Fibroblast of skin of right biceps (primary cell): Measurements from ENCODE around the gene SUPT3H.
"Not testable (repeated sequence)": the region's sequence is repeated elsewhere in the genome, so short reads cannot be mapped to it uniquely, and the experiment has no call there.

Experiments
- DNase-seq: peaks from one replicate; pipeline ENCODE4 v3.0.0-alpha.2; 2013

The SUPT3H gene

DNA sequence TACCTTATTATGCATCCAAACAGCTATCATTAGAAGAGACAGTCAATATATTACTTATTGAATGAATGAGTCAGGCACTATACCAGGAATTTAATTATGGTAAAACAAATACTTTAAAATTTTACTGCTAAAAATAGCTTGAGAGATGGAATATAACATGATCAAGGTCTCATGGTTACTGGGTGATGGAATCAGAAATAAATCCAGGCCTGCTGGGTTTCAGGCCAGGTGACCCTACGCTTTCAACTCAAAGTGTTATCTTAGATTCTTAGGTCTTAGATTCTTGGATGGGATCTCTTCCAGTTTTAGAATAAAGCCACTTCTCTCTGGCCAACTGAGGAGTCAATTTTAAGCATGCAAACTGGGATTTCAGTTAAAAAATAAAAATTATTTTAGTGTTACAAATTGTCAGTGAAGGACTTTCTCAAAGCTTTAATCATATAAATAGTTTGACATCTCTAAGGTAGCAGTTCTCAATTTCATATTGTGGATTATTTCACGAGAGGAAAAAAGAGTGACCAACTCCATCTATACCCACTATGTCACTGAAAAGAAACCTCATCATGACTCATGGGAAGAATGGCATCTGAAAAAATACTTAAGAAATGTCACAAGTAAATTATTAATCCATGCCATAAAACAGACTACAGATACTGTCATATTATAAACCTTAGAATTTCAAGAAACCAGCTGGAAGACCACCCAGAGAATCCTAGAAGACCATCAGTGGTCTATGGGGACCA lies 333.1 kb downstream of the SUPT3H start:
- peak; percentile 28 for DNase-seq

DNA sequence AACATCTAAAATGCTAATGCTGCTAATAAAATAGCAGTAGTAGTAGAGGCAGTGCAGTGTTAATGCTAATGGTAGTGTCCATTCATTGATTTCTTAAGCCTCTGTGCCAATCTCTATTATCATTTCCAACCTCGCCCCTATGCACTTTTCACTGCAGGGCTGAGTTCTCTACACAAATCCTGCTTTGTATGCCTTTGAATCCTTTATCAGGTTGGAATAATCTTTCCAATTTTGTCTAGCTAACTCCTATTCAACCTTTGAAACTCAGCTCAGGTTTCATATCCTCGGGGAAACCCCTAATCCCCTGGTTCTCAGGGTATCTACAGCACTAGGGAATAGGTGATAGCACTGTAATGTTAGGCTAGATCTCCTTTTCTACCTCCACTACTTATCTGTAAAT lies 333.6 kb downstream of the SUPT3H start:
- no peak for DNase-seq

DNA sequence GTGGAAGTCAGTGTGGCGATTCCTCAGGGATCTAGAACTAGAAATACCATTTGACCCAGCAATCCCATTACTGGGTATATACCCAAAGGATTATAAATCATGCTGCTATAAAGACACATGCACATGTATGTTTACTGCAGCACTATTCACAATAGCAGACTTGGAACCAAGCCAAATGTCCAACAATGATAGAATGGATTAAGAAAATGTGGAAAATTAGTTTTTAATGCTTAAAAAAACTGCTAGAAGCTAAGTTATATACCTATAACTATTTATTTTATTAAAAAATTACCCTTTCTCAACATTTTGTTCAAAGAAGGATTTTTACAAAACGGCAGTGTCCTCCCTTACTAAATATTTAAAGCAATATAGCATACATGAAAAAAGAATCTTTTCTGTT lies 335.1 kb downstream of the SUPT3H start:
- not testable (repeated sequence) for DNase-seq

DNA sequence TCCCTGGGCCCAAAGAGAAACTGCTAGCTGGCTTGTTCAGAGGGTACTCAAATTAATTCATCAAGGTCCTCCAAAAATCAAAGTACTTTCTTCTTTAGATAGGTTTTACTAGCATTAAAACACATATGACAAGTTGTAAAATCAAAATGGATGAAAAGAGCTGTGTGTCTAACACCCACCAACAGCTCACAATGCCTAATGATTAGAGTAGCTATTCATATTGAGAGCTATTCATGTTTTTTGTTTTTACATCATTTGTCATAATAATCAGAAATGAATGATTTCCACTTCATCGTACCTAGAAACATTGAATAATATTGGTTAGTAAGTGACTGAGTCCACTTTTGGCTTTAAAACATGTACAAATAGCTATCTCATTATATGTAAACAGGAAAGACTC lies 339.5 kb downstream of the SUPT3H start:
- no peak for DNase-seq

DNA sequence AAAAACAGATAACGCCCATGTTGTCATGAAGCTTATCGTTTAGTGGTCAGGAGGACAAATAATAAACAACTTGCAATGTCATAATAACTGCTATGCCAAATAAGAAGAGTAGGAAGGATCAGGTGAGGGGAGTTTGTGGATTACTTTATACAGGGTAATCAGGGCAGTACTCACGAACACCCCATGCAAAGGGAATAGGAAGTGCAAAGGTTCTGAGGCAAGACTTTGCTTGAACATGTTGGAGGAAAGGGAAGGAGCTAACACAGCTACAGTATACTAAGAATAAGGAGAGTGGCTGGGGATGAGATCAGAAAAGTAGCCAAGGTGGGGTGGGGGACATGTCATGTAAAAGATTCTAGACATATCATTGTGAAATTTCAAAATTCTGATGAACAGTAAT lies 341.6 kb downstream of the SUPT3H start:
- DNase-seq, result no peak

DNA sequence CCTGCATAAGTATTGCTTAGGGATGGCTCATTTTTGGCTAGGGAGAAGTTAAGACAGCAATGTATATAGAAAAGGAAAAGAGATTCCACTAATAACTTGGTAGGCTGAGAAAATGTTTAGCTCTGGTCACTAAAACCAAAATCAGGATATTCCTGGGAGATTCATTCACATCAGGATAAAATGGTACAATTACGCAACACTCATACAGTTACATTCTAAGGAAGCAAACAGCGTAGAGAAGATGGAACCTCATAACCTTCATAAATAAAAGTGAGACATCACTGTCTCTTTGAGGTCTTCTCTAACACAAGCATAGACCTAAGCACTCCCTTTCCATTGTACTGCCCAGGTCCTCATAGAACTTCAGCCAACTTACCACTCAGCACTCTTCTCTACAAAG lies 345.3 kb downstream of the SUPT3H start:
- no peak for DNase-seq

DNA sequence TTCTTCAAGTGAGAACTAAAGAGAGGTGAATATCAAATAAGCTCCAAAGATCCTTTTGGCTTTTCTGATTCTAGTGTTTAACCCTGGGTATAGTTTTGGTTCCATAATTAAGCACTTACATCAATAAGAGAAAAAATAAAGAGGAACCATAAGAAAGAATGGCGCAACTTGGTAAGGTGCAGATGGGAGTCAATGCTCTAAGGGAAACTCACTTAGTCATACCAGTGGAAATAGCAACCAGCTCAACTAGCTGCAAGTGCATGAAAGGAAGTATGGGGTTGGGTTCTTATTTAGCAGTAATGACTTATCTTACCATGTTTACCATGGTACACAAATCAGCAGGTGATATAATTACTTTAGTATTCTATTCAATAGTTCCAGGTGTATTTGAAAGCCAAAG lies 346.1 kb downstream of the SUPT3H start:
- DNase-seq, result no peak

DNA sequence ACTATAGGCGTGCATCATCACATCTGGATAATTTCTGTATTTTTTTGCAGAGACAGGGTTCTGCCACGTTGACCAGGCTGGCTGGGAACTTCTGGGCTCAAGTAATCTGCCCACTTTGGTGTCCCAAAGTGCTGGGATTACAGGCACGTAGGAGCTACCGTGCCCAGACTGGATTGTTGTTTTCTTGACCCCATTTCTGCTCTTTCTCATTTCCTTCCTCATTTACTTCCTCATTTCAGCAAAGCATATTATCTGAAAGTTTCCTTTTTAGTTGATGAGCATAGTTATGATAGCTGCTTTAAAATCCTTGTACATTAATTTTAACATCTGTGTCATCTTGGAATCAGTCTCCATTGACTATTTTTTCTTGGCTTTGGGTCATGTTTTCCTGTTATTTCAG lies 350.6 kb downstream of the SUPT3H start:
- no peak for DNase-seq

DNA sequence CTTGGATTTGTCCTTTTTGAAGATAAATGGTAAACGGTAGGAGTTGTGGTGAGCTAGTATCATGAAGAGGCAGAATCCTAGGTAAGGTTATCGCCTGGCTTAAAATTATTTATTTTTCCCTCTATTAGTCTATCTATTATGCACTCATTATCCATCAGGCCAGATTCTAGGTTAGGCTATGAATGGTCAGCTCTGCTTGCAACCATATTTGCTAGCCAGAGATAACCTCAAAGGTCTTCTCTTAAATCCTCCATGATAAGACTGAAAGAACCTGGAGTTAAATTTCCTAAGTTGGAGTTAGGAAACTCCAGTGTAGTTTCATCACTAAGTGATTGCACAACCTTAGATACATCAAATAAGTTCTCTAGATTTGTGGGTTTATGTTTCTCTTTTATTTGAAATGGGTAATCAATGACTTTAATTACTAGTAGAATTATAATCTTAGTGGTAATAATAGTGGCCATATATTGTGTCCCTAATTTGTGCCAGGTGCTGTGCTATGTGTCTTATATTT lies 351.7 kb downstream of the SUPT3H start:
- no peak for DNase-seq

DNA sequence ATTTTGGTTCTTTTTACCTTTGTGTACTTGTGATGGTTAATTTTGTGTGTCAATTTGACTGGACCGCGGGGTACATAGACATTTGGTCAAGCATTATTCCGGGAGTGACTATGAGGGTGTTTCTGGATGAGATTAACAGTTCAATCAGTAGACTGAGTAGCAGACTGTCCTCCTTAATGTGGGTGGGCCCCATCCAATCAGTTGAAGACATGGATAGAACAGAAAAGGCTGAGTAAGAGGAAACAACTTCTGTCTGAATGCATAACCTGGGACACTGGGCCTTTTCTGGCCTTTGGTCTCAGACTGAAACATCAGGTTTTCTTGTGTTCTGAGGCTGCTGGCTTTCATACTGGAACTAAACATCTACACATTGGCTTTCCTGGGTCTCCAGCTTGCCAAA lies 353.1 kb downstream of the SUPT3H start:
- DNase-seq, result no peak

DNA sequence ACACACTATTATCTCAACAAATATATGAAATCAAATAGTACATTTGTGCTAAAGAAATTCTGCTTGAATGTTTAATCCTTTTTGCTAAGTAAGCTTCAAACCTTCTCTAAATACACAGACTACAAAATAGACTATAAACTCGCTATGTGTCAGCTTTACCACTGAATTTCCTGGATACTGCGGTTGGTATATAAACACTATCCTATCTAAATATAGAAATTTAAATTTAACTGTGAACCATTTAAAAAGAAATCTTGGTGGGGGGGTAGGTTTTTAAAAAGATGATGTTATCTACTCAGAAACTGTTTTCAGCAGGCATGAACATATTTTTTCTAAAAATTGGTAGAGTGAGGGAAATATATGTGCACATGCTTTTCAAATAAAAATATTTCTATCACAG lies 356.1 kb downstream of the SUPT3H start:
- peak; percentile 58 for DNase-seq

DNA sequence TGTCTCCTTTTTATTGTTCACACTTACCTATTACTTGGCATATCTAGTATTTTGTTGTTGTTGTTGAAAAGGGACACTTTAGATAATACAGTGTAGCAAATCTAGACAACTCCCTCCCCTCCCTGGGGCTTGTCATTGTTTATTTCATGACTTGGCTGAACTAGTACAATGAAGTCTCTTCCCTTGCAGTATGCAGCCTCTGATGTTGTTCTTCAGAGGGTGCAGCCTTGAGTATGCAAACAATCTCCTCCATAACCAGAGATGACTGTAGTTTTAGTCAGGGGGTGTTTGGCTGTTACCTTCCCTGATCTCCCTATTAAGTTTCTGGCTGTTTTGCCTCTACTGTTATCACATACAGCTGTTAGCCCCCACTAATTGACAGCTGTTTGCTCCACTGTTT lies 365.0 kb downstream of the SUPT3H start:
- no peak for DNase-seq

DNA sequence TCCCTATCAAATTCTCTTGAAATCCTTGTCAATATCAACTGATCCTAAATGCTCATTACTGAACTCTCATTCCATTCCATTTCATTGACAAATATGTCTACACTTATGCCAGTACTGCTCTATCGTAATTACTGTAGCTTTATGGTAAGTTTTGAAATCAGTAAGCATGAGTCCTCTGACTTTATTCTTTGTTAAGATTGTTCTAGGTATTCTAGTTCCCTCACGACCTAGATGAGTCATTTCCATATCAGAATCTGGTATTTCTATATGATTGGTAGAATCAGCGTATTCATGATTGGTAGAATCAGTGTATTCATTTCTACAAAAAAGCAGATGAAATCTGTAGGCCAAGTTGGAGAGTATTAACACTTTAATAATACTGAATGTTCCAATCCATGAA lies 368.2 kb downstream of the SUPT3H start:
- DNase-seq, result no peak

DNA sequence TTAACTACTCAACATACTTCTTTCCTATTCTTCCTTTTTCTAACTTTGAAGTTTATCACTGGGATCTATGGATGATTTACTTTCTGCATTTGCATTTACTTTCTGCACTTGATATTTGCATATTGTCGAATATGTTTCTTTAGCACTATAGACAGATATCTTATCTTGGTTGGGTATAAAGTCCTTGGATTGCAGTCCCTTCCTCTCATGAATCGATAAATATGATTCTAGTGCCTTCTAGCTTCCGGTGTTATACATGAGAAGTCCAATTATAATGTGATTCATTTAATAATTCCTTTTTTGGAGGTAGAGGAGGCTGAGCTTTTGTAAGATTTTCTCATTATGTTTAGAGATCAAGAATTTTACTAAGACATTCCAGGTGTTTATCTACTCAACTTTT lies 370.8 kb downstream of the SUPT3H start:
- no peak for DNase-seq

DNA sequence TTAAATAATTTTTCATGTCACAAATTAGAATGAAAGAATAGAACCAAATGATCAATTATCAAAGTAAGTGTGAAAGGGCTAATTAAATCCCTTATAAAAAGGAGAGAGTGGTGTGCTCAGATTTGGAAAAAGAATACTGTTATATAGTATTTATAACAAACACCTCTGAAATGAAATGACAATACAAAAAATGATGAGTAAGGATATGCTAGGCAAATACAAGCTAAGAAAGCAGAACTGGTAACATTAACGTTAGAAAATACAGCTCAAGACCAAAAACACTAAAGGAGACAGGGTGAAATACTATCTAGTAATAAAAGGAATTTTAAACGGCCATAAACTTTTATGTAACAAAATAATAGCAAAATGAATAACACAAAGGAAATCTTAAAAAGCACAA lies 373.8 kb downstream of the SUPT3H start:
- no peak for DNase-seq

DNA sequence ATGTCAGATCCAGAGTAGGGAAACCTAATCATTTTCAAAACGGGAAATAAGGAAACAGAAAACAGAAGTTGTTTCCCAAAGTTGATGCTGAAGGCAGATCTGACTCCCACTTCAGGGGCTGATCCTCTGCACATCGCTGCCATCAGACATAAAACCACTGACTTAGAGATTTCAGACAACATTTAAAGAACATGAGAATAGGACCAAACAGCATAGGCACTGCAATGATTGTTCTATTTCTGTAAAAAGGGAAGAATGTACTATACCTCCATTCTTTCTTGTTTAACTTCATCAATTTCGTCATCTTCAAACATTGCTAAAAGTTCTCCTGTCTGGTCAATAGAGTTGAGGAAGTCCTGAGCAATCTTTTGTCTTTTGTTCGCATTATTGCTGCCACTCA lies 374.3 kb downstream of the SUPT3H start:
- no peak for DNase-seq

DNA sequence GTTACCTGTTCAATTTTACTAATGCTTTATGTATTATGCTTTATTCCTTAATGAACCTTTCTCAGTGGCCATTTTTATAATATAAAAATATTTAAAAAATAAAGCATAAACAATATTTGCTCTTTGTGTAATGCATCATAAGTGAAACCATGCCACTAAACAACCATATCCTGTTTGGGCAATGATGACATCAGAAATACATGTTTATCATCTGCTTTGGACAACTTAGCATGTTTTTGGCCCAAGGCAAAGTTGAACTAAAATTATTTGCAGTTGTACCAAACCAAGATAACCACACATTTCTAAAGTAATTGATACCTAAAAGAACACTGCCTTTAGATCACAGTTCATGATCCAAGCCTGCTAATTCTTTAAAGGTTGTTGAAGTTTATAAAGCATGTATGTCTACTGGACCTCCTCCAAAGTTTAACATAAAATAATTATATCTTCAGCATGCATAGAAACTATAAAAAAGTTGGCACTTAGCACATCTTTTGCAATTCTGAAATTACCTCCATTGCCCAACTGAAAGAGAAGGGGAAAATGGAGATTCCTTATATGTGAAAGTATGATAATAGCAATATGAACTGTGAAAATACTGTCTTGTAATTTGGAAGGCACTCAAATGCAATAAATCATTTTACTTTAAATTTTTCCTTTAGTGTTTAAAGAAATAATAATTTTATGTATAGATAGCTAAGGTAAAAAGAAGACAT lies 375.2 kb downstream of the SUPT3H start:
- DNase-seq, result no peak

DNA sequence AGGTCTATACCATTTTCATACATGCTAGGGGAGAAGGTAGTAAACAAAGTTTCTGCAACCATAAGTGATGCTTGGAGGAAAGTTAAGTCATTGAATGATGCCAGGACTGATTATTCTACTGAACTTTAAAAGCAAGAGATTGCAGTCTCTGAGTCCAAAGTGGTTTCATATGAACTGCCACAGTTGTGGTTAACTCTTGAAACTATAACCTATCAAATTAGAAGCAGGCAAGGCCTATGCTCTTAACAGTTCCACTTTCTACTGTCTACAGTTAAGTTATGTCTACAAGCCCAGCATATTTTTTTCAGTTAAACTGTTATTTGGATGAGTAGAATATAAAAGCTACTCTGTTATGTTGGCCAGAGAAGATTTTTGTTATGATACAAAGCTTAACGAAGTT lies 376.1 kb downstream of the SUPT3H start:
- no peak for DNase-seq

DNA sequence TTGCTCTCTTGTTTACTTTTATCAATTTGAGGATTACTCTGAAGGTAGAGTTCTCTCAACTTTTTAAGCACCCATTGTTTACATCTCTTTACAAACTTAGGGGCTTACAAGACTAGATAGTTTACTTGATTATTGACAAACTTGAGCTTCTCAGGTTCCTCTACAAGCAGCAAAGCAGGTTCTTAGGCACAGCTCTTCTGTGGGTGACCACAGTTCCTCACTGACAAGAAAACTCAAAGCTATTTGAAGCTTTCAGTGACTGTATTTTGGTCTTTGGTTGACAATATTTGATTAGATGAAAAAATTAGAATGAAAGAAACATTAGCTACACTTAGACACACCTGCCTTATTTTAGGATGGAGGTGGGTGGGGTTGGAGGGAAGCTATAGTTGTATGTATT lies 376.9 kb downstream of the SUPT3H start:
- no peak for DNase-seq

DNA sequence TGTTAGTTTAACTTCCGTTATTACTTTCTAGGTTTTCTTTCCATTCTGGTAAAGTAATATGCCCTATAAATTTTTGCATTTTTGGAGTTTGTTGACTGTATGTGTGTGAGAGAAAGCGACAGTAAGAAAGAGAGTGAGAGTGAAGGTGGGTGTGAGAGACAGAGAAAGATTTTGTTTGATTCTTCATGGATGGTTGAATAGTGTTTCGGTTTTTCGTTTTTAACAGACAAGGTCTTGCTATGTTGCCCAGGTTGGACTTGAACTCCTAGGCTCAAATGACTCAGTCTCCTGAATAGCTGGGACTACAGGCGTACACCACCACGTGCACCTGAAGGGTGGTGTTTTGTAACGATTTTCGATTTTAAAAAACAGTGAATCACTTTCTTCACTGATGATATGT lies 378.7 kb downstream of the SUPT3H start:
- DNase-seq, result no peak

DNA sequence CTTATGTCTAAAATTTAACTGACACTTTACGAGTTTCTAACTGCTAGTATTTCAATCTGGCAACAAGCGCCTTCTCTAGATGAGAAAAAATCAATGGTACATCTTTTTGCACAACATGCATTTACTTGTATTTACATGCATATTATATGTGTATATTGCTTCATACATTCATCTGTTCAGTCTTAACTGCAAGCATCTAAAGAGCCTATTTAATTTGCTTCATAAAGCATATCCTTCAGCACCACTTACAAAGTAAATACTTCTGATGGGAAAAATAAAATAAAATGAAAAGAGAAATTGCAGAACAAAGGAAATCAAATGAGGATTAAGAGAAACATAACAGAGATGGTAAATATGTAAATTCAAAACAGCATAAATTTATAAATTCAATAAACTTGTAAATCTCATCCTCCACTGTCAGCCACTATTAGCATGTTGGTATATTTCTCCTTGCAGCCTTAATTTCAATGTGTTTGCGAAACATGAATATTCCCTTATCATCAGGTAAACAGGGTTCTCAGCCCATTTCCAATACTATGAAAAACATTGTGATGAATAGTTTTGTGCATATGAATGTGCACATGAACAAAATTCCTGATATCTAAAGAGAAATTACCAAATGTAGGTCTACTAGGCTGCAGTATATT lies 382.1 kb downstream of the SUPT3H start:
- no peak for DNase-seq

DNA sequence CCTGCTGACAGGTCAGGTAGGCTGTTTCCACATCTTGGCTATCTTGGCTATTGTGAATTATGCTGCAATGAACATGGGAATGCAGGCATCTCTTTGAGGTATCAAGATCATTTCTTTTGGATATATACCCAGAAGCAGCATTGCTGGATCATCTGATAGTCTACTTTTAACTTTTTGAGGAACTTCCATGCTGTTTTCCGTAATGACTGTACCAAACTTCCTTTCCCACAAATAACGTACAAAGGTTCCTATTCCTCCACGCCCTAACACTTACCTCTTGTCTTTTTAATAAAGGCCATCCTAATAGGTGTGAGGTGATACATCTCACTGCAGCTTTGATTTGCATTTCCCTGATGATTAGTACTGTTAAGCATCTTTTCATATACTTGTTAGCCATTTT lies 388.3 kb downstream of the SUPT3H start:
- no peak for DNase-seq

DNA sequence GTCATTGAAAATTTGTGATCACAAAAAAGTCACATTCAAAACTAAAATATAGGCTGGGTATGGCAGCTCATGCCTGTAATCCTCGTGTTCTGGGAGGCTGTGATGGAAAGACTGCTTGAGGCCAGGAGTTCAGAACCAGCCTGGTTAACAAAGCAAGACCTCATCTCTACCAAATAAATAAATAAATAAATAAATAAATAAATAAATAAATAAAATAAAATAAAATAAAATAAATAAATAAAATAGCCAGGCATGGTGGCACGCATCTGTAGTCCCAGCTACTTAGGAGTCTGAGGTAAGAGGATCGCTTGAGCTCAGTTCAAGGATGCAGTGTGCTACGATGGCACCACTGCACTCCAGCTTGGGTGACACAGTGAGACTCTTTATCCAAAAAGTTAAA lies 392.7 kb downstream of the SUPT3H start:
- no peak for DNase-seq
